Activated CD4-positive, alpha-beta T cell treated with anti-CD3 and anti-CD28 coated beads for 36 hours (primary cell): Measurements from ENCODE around the gene MRPL20. TPM values are rescaled to one million over a fixed set of nuclear protein-coding genes. Genes with fewer than 3 reads are reported as not detected.
"Not testable (repeated sequence)": the region's sequence is repeated elsewhere in the genome, so short reads cannot be mapped to it uniquely, and the experiment has no call there.

Source experiments
- ATAC-seq: fragments of 200-7000 bp; cut with Tn5 transposase; one replicate; pipeline ENCODE4 v1.10.0; 2021; ENCODE audit warnings: mild to moderate bottlenecking, moderate library complexity
- CTCF ChIA-PET: fragments of 350-600 bp; sonication (Branson Sonifier 250); formaldehyde crosslinking; loops from one replicate; lab custom pipeline; 2021; ENCODE audit warnings: antibody characterized with exemption; lab: Charles Lee
- POLR2A ChIA-PET: fragments of 350-600 bp; sonication (Branson Sonifier 250); formaldehyde crosslinking; loops from one replicate; lab custom pipeline; 2021; ENCODE audit warnings: antibody characterized with exemption, inconsistent platforms; lab: Charles Lee
- DNase-seq: peaks from one replicate; pipeline ENCODE4 v3.0.0-alpha.2; 2020
- H3K27ac Mint-ChIP-seq: one replicate; pipeline ENCODE4 v1.8.0; 2021; ENCODE audit warnings: mixed read lengths
- H3K27me3 Mint-ChIP-seq: one replicate; pipeline ENCODE4 v1.8.0; 2021; ENCODE audit warnings: mixed read lengths
- H3K36me3 Mint-ChIP-seq: one replicate; pipeline ENCODE4 v1.8.0; 2021; ENCODE audit warnings: low read depth, mixed read lengths
- H3K4me1 Mint-ChIP-seq: one replicate; pipeline ENCODE4 v1.8.0; 2021; ENCODE audit warnings: mixed read lengths
- H3K4me3 Mint-ChIP-seq: one replicate; pipeline ENCODE4 v1.8.0; 2021; ENCODE audit warnings: mild to moderate bottlenecking, moderate library complexity, mixed read lengths
- H3K9me3 Mint-ChIP-seq: one replicate; pipeline ENCODE4 v1.8.0; 2021; ENCODE audit warnings: low read depth, mixed read lengths
- intact Hi-C, 2 experiments: fragments of 100-400 bp; cut with DNase I in 1 of 2; cut with micrococcal nuclease in 1 of 2; formaldehyde crosslinking; loops; one replicate each; pipeline versions ENCODE4 v1.14.2 to v1.15.1; 2022 to 2024; cut with DNase I, micrococcal nuclease
- total RNA-seq, 2 experiments: library from RNA; stranded (reverse); gene quantifications; one replicate each; pipeline ENCODE4 v1.2.3, GENCODE V29; 2021

The MRPL20 gene
- total RNA-seq, 2 experiments from 2014 or later: 126 to 143 TPM

DNA sequence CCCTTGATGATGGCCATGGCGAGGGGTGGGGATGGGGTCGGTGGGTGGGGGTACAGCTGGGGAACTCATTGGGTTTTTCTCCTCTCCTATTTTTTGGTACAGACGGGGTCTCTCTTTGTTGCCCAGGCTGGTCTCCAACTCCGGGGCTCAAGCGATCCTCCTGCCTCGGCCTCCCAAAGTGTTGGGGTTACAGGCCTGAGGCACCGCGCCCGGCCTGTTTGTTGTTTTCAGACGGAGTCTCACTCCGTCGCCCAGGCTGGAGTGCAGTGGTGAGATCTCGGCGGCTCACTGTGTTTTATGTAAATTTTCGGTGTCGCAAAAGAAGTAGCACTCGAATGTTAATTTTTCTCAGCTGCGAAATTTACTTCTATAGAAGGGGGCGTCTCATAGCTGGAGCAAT lies 39.5 kb upstream of the MRPL20 start:
- H3K27me3 Mint-ChIP-seq, H3K9me3 Mint-ChIP-seq, CTCF ChIA-PET, H3K27ac Mint-ChIP-seq, H3K36me3 Mint-ChIP-seq, POLR2A ChIA-PET, intact Hi-C loops, ATAC-seq, H3K4me3 Mint-ChIP-seq, H3K4me1 Mint-ChIP-seq, DNase-seq: not testable (repeated sequence)

DNA sequence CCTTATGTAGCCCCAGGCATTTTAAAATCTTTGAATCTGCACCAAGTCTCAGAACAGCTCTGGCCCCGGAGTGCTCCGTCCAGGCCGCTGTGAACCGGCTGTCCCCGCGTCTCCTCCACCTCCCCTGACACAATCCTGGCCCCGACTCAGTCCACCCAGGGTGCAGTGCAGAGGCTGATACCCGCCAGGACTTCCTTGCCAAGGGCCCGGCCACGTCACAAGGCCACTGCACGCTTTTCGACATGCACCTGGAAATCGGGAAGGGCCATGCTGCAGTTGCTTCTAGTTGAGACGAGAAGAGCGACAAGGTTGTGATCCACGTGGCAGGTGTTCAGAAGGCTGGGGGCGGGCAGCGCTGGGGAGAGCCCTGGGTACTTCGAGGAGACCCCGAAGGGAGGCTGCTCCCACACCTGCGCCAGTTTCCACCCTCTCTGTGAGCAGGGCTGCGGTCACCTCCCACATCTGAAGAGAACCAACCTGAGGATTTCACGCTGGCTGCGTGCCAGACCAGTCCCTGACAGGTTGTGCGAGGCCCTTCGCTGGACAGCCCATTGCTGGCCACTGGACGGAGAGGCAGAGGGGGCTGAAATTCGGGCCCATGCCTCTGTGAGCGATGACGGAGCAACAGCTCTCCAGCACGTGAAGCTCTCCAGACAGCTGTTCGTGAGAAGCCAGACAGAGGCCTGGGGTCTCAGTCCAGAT lies 35.1 kb upstream of the MRPL20 start:
- Mint-ChIP-seq H3K4me1 (no peaks in the 10 kb centered on the region), H3K9me3 (no peaks in the 10 kb centered on the region), H3K27me3 (peaks cover 7% of the 10 kb centered on the region), H3K36me3 (no peaks in the 10 kb centered on the region), H3K4me3 (no peak overlapping the region), H3K27ac (no peak overlapping the region)
- POLR2A ChIA-PET: no interaction called here
- no peak for ATAC-seq
- CTCF ChIA-PET: interaction anchor here (0.9 to 1.0 kb wide), 3 partner anchors 8 to 390 kb away, joined by 3 to 4 read pairs (median 3); no protein-coding TSS in a partner anchor
- DNase-seq: no peak
- intact Hi-C loops: loop anchor here in 1 of 2 experiments (5.0 kb wide), 1 partner anchor 35 kb away; the partner anchor contains the start of gene MRPL20

DNA sequence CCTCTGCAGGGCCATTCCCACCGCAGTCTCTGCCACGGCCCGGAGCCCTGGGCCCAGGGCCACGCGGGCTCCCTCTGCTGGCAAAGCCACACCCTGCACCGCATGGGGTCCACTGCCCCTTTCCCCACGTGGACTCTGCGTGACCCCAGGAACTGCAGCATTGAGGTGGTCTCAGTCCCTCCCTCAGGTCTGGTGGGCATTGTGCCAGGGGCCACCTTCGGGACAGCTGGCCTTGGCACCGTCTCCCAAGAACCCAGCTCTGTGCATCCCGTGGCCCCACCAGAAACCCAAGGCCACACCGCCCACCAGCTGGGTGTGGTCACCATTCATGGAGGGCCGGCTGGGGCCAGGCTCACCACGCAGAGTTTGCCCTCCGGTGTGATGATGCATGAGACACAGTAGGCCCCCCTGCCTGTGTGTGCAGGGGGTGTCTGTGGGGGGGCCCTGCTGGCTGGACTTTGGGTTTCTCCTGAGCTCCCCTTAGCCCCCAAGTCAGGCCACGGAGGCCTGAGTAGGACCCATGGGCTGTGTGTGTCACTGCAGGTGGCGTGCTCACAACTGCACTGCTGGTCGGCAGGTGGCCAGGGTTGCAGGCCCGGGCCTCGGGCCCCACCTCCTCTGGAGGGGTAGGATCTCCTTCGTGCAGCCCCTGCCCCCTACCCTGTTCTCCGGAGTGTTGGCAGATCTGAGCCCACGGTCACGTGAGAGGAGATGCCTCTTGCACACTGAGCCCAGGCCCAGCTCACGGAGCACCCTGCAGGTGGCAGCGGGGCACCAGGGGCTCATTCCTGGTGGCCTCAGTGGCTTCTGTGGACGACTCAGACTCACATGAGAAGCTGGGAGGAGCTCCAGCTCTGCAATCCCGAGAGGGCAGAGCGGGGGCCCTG lies 34.2 kb upstream of the MRPL20 start:
- DNase-seq: peak; percentile 77
- Mint-ChIP-seq H3K9me3 (no peaks in the 10 kb centered on the region), H3K27ac (no peak overlapping the region), H3K27me3 (peaks cover 10% of the 10 kb centered on the region), H3K4me1 (peaks cover 2% of the 10 kb centered on the region), H3K36me3 (no peaks in the 10 kb centered on the region), H3K4me3 (no peak overlapping the region)
- ATAC-seq: peak; percentile 93
- intact Hi-C loops: loop anchor here in 1 of 2 experiments (5.0 kb wide), 1 partner anchor 34 kb away; the partner anchor contains the start of gene MRPL20
- ChIA-PET CTCF (interaction anchor here (0.9 to 1.0 kb wide), 5 partner anchors 9 to 391 kb away, joined by 3 to 4 read pairs (median 3); no protein-coding TSS in a partner anchor), POLR2A (no interaction called here)

DNA sequence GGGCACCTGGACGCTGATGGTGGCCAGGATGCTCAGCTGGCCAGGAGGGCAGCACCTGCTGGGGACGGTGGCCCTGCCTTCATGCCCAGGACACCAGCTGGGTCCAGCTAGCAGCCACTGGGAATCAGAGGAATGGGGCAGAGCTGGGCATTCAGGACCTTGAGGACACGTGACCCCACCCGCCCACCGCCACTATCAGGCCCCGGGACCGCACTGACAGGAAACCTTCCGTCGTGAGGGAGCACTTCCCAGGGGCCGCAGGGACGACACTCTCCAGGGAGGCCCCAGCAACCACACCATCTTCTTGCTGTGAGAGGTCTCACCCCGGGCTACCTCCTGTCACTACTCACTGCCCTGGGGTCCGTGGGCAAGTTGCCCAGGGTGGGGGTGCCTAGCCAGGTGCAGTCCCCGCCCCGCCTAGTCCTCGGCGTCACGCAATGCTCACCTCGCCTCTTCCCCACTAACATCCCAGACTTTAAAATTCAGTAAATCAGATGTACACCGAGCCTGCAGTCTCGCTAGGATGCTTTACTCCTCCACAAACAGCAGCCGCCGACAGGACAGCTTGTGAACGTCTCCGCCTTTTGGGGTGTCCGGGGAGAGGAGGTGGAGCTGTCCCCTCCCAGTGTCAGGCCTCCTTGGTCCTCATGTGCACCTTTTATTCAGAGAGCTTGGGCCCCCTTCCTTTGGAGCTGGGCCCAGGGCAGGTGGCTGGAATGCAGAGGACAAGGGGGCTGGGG lies 33.3 kb upstream of the MRPL20 start:
- Mint-ChIP-seq H3K27me3 (peaks cover 12% of the 10 kb centered on the region), H3K4me1 (peaks cover 3% of the 10 kb centered on the region), H3K4me3 (no peak overlapping the region), H3K9me3 (no peaks in the 10 kb centered on the region), H3K27ac (no peak overlapping the region), H3K36me3 (no peaks in the 10 kb centered on the region)
- ChIA-PET CTCF (interaction anchor here (1.0 kb wide), 2 partner anchors 38 to 214 kb away, joined by 3 read pairs; no protein-coding TSS in a partner anchor), POLR2A (no interaction called here)
- intact Hi-C loops: loop anchor here in 1 of 2 experiments (5.0 kb wide), 1 partner anchor 33 kb away; the partner anchor contains the start of gene MRPL20
- DNase-seq (no peak), ATAC-seq (no peak)

DNA sequence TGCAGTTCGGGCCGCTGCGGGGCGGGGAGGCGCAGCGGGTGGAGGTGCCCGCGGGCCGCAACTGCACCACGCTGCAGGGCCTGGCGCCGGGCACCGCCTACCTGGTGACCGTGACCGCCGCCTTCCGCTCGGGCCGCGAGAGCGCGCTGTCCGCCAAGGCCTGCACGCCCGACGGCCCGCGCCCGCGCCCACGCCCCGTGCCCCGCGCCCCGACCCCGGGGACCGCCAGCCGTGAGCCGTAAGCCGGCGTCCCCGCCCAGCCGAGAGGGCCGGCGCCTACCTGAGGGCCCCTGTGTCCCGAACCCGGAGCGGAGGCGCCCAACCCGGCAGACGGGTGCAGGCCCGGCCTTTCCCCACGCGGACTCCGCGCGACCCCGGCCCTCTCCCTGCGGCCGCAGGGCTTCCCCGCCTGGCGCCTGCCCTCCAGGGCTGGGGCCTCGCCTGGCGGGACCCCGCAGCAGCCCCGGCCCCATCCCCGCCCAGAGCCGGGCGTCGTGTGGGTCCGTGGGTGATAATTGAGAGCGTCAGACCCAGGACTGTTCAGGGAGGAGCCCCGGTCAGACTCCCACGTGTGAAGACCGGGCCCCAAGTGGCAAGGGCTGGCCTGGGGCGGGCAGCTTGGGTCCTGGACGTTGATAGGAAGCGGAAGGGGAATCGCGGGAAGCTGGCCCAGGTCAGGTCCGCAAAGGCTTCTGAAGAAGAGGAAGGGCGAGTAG lies 32.6 kb upstream of the MRPL20 start:
- POLR2A ChIA-PET: no interaction called here

DNA sequence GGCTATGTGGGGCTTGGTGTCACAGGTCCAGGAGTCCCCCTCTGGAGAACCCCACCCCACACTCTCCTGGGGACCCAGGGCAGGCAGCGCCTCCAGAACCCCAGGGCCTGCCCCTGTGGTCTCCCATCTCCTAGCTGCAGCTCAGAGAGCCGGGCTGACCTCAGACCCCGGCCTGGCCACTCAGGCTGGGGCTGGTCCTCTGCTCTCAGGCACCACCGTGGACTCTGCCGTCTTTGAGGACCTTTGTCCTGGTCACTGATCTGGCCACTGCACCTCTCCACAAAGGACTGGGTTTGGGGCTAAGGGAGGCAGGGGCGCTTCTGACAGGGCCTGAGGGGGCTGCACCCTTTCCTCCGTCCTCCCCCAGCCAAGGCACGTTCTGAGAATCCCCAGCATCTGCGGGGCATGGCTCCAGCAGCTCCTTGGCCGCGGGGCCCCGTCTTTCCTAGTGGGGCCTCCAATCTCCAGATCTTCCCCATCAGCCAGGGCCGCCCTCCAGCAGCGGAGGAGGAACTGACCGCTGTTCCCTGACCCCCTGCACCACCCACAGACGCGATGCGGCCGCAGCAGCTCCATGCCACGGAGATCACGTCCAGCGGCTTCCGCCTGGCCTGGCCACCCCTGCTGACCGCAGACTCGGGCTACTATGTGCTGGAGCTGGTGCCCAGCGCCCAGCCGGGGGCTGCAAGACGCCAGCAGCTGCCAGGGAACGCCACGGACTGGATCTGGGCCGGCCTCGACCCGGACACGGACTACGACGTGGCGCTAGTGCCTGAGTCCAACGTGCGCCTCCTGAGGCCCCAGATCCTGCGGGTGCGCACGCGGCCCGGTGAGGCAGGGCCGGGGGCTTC lies 31.7 kb upstream of the MRPL20 start:
- ChIA-PET POLR2A (interaction anchor here (0.7 kb wide), 1 partner anchor 14 kb away, joined by 3 read pairs; no protein-coding TSS in a partner anchor), CTCF (no interaction called here)
- no peaks in the 10 kb centered on the region for H3K36me3 Mint-ChIP-seq
- intact Hi-C loops: no loop called here
- no peaks in the 10 kb centered on the region for H3K9me3 Mint-ChIP-seq
- ATAC-seq: no peak
- peaks cover 15% of the 10 kb centered on the region for H3K27me3 Mint-ChIP-seq
- H3K4me3 Mint-ChIP-seq: no peak overlapping the region
- peaks cover 7% of the 10 kb centered on the region for H3K4me1 Mint-ChIP-seq
- no peak overlapping the region for H3K27ac Mint-ChIP-seq
- no peak for DNase-seq

More for the DNA sequence above, 32.6 kb upstream of the MRPL20 start:
- Mint-ChIP-seq H3K27ac (no peak overlapping the region), H3K4me1 (peaks cover 7% of the 10 kb centered on the region), H3K9me3 (no peaks in the 10 kb centered on the region), H3K36me3 (no peaks in the 10 kb centered on the region), H3K4me3 (no peak overlapping the region), H3K27me3 (peaks cover 15% of the 10 kb centered on the region)
- DNase-seq: no peak
- no peak for ATAC-seq
- intact Hi-C loops: loop anchor here in 1 of 2 experiments (5.0 kb wide), 1 partner anchor 32 kb away; the partner anchor contains the start of gene MRPL20
- CTCF ChIA-PET: no interaction called here

DNA sequence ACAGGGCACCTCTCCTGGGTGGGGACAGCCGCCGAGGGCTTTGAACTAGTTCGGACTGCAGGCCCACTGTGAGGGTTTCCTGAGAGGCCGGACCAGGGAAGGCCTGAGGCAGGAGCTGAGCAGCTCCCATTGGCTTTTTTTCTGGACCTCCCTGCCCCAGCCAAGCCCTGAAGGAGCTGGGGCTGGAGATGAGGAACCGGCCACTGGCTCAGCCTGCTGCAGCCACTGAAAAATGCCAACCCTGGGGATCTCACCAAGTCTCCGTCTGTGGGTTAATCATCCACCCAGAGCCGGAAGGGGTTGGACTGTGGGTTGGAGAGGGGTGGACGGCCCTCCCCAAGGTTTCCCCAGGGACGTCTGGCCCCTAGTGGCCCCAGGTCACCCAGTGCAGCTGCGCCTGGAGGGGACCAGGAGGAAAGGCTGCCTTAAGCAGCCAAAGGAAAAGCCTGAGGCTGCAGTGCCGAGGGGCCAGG lies 30.8 kb upstream of the MRPL20 start:
- no peak overlapping the region for H3K27ac Mint-ChIP-seq
- peaks cover 10% of the 10 kb centered on the region for H3K4me1 Mint-ChIP-seq
- DNase-seq: no peak
- peaks cover 15% of the 10 kb centered on the region for H3K27me3 Mint-ChIP-seq
- intact Hi-C loops: no loop called here
- ChIA-PET POLR2A (no interaction called here), CTCF (no interaction called here)
- ATAC-seq: no peak
- H3K9me3 Mint-ChIP-seq: no peaks in the 10 kb centered on the region
- no peaks in the 10 kb centered on the region for H3K36me3 Mint-ChIP-seq
- H3K4me3 Mint-ChIP-seq: no peak overlapping the region

DNA sequence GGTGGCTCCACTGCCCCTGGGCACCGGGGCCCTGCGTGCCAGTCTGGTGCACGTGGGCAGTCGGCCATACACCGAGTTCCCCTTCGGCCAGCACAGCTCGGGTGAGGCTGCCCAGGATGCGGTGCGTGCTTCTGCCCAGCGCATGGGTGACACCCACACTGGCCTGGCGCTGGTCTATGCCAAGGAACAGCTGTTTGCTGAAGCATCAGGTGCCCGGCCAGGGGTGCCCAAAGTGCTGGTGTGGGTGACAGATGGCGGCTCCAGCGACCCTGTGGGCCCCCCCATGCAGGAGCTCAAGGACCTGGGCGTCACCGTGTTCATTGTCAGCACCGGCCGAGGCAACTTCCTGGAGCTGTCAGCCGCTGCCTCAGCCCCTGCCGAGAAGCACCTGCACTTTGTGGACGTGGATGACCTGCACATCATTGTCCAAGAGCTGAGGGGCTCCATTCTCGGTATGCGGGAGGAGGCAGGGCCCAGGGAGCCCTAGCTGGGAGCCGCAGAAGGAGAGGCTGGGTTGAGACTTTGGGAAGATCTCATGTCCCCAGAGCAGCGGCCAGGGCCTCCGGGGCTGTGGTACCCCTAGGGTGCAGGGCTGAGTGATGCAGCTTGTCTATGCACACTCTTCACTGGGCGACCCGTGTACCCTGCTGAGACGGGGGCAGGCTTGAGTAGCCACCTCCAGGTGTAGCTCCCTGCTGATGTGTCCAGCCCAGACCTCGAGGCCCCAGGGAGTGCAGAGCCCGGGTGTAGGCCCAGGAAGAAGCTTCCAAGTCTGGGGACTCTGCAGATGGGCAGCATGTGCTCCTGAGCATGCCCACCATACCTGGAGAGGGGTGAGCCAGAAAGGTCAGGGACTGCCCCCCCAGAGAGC lies 30.2 kb upstream of the MRPL20 start:
- Mint-ChIP-seq H3K4me1 (peaks cover 10% of the 10 kb centered on the region), H3K27ac (no peak overlapping the region), H3K36me3 (no peaks in the 10 kb centered on the region), H3K27me3 (peaks cover 17% of the 10 kb centered on the region), H3K9me3 (no peaks in the 10 kb centered on the region), H3K4me3 (no peak overlapping the region)
- ATAC-seq (no peak), DNase-seq (peak; percentile 5)
- intact Hi-C loops: no loop called here
- POLR2A ChIA-PET: no interaction called here
- CTCF ChIA-PET: interaction anchor here (1.0 kb wide), 1 partner anchor 67 kb away, joined by 3 read pairs; no protein-coding TSS in a partner anchor

DNA sequence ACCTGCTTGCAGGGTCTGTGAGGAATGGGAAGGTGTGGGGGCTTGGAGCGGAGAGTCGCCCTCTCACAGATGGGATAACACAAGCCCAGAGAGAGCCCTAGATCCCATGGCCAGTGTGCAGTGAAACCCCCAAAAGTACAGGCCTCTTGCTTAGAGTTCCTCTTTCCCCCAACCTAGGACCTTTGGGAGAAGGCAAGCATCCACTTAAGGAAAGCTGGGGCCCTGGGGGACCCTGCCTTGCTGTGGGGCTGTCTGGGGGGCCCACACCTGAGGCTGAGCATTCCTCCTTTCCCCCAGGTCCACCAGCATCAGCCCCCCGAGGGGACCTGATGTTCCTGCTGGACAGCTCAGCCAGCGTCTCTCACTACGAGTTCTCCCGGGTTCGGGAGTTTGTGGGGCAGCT lies 29.5 kb upstream of the MRPL20 start:
- ATAC-seq (no peak), DNase-seq (no peak)
- peaks cover 10% of the 10 kb centered on the region for H3K4me1 Mint-ChIP-seq
- H3K4me3 Mint-ChIP-seq: peak overlapping the region; percentile 45
- CTCF ChIA-PET: interaction anchor here (1.0 kb wide), 1 partner anchor 68 kb away, joined by 3 read pairs; no protein-coding TSS in a partner anchor
- no peaks in the 10 kb centered on the region for H3K9me3 Mint-ChIP-seq
- H3K27ac Mint-ChIP-seq: no peak overlapping the region
- no peaks in the 10 kb centered on the region for H3K36me3 Mint-ChIP-seq
- H3K27me3 Mint-ChIP-seq: peaks cover 17% of the 10 kb centered on the region
- POLR2A ChIA-PET: no interaction called here
- intact Hi-C loops: no loop called here
